ENCODE results near the gene PORCN.

Gene PORCN

DNA sequence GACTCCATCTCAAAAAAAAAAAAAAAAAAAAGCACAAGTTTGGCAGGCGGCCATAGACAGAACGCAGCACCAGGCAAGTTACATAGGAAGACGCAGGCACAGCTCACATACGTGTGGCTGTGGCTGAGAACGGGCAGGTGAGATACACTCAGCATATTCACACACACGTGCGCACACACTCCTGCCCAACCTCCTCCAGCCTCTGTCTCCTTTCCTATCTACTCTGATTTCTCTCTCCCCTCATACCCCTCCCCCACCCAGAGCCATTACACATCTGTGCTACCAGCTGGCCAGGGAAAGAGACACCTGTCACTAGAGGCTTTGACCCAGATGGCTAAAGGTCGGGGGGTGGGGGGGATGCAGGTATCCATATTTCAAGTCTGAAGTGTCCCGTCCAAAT is 36.6 kb upstream of the PORCN start:
- Histone ChIP-seq H3K27me3 (ENCODE audit: insufficient read depth, poor library complexity, severe bottlenecking) (no peaks in the 10 kb centered on the region), H3K27ac (ENCODE audit: poor library complexity, severe bottlenecking) (no peak overlapping the region), H3K36me3 (ENCODE audit: low read depth) (no peaks in the 10 kb centered on the region), H3K9me3 (ENCODE audit: severe bottlenecking) (no peaks in the 10 kb centered on the region), H3K4me3 (ENCODE audit: severe bottlenecking) (no peak overlapping the region), H3K4me1 (ENCODE audit: insufficient read depth, poor library complexity, severe bottlenecking) (no peaks in the 10 kb centered on the region)
- TF ChIP-seq, protein P1, sequence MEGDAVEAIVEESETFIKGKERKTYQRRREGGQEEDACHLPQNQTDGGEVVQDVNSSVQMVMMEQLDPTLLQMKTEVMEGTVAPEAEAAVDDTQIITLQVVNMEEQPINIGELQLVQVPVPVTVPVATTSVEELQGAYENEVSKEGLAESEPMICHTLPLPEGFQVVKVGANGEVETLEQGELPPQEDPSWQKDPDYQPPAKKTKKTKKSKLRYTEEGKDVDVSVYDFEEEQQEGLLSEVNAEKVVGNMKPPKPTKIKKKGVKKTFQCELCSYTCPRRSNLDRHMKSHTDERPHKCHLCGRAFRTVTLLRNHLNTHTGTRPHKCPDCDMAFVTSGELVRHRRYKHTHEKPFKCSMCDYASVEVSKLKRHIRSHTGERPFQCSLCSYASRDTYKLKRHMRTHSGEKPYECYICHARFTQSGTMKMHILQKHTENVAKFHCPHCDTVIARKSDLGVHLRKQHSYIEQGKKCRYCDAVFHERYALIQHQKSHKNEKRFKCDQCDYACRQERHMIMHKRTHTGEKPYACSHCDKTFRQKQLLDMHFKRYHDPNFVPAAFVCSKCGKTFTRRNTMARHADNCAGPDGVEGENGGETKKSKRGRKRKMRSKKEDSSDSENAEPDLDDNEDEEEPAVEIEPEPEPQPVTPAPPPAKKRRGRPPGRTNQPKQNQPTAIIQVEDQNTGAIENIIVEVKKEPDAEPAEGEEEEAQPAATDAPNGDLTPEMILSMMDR (IDR thresholded peaks at IDR 0.05; ENCODE audit: poor library complexity, severe bottlenecking), result no peak
- no peak for DNase-seq (ENCODE audit: low spot score)
- ATAC-seq (ENCODE audit: low read depth), result no peak

DNA sequence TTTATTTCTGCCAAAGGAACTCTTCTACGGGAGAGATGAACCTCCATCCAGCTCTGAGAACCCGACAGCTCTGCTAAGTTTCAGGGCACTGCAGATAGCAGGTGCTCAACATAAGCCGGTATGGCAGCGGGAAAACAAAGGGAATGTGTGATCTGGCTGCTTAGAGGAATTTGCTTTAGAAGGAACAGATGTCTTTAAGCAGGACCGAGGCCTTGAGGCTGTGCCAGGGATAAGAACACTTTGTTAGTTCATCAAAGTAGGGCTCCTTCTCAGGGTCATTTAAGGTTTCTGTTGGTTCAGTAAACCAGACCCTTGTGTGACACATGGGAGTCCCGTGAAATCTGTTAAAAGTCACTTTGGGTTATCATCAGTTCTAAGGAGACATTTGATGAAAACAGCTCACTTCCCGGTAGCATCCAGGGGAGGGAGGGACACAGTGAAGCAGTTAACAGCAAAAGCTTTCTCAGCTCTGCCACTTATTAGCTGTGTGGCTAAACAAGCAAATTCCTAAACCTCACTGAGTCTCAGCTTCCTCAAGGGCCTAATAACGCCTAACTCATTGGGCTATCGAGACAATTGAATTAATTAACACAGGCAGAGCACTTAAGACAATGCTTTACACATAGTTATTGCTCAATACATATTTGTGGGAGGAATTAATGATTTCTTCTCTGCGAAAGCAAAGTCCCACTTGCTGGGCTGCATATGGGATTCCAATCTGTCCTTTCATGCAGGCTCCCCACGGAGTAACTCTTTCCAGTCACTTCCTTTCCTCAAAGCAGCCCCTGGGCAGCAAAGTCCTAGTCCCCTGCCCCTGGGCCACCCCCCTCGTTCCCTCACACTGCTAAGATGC is 35.7 kb upstream of the PORCN start:
- no peak overlapping the region for H3K4me3 ChIP-seq (ENCODE audit: severe bottlenecking)

DNA sequence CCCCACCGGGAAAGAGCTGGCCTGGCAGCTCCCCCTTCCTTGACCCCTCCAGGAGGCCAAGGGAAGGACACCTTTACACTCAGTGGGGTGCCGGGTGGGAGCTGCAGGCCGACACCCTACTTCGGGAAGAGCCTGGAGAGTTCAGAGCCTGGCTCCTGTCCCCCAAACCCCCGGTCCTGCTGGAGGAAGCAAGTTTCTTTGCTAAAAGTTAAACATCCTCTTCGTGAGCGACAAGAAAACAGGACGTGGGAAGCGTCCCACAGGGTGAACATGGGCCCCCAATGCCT is 35.1 kb upstream of the PORCN start:
- H3K27me3 ChIP-seq (ENCODE audit: insufficient read depth, poor library complexity, severe bottlenecking), result no peaks in the 10 kb centered on the region
- no peaks in the 10 kb centered on the region for H3K4me1 ChIP-seq (ENCODE audit: insufficient read depth, poor library complexity, severe bottlenecking)
- ATAC-seq (ENCODE audit: low read depth) (no peak), DNase-seq (ENCODE audit: low spot score) (no peak)
- H3K9me3 ChIP-seq (ENCODE audit: severe bottlenecking), result no peaks in the 10 kb centered on the region
- H3K4me3 ChIP-seq (ENCODE audit: severe bottlenecking), result no peak overlapping the region
- H3K36me3 ChIP-seq (ENCODE audit: low read depth), result peaks cover 2% of the 10 kb centered on the region
- no peak overlapping the region for H3K27ac ChIP-seq (ENCODE audit: poor library complexity, severe bottlenecking)
- TF ChIP-seq, protein P1 (IDR thresholded peaks at IDR 0.05; ENCODE audit: poor library complexity, severe bottlenecking), result no peak

More for the DNA sequence above, 35.7 kb upstream of the PORCN start:
- Histone ChIP-seq H3K27ac (ENCODE audit: poor library complexity, severe bottlenecking) (no peak overlapping the region), H3K27me3 (ENCODE audit: insufficient read depth, poor library complexity, severe bottlenecking) (no peaks in the 10 kb centered on the region), H3K4me1 (ENCODE audit: insufficient read depth, poor library complexity, severe bottlenecking) (no peaks in the 10 kb centered on the region), H3K9me3 (ENCODE audit: severe bottlenecking) (no peaks in the 10 kb centered on the region), H3K36me3 (ENCODE audit: low read depth) (no peaks in the 10 kb centered on the region; the same call in 1 of the 2 replicates)
- TF ChIP-seq, protein P1 (IDR thresholded peaks at IDR 0.05; ENCODE audit: poor library complexity, severe bottlenecking), result no peak
- DNase-seq (ENCODE audit: low spot score) (no peak), ATAC-seq (ENCODE audit: low read depth) (no peak)

DNA sequence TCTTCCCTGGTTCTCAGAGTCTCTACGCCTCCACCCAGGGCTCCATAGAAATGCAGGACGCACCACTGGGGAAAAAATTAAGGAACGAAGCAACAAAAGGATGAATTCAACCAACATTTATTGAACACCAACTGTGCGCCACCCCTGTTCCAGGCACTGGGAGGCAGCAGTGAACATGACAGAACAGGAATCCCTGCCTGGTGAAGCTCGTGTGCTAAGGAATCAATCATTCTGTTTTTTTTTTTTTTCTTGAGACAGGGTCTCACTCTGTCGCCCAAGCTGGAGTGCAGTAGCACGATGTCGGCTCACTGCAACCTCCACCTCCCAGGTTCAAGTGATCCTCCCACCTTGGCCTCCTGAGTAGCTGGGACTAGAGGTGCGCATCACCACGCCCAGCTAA is 34.7 kb upstream of the PORCN start:
- H3K27ac ChIP-seq (ENCODE audit: poor library complexity, severe bottlenecking), result no peak overlapping the region
- DNase-seq (ENCODE audit: low spot score) (no peak), ATAC-seq (ENCODE audit: low read depth) (no peak)
- peaks cover 6% of the 10 kb centered on the region for H3K36me3 ChIP-seq (ENCODE audit: low read depth)
- no peak overlapping the region for H3K4me3 ChIP-seq (ENCODE audit: severe bottlenecking)
- H3K27me3 ChIP-seq (ENCODE audit: insufficient read depth, poor library complexity, severe bottlenecking), result no peaks in the 10 kb centered on the region
- TF ChIP-seq, protein P1 (IDR thresholded peaks at IDR 0.05; ENCODE audit: poor library complexity, severe bottlenecking), result peak; percentile 33
- no peaks in the 10 kb centered on the region for H3K4me1 ChIP-seq (ENCODE audit: insufficient read depth, poor library complexity, severe bottlenecking)
- H3K9me3 ChIP-seq (ENCODE audit: severe bottlenecking), result no peaks in the 10 kb centered on the region

DNA sequence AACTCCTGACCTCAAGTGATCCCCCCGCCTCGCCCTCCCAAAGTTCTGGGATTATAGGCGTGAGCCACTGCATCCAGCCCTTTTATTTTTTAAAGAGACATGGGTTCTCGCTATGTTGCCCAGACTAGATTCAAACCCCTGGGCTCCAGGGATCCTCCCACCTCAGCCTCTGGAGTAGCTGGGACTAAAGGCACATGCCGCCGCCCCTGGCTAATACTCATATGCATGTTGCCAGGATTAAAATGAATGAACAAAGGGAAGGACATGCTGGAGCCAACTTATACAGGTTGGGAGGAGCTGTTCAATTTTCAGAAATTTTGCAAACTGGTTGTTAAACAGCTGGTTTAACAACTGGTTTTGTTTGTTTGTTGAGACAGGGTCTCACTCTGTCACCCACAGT is 34.2 kb upstream of the PORCN start:
- Histone ChIP-seq H3K27ac (ENCODE audit: poor library complexity, severe bottlenecking) (peak overlapping the region; percentile 74), H3K4me3 (ENCODE audit: severe bottlenecking) (peak overlapping the region; percentile 7), H3K27me3 (ENCODE audit: insufficient read depth, poor library complexity, severe bottlenecking) (no peaks in the 10 kb centered on the region), H3K4me1 (ENCODE audit: insufficient read depth, poor library complexity, severe bottlenecking) (no peaks in the 10 kb centered on the region), H3K9me3 (ENCODE audit: severe bottlenecking) (no peaks in the 10 kb centered on the region), H3K36me3 (ENCODE audit: low read depth) (peaks cover 10% of the 10 kb centered on the region)
- ATAC-seq (ENCODE audit: low read depth), result no peak
- no peak for DNase-seq (ENCODE audit: low spot score)
- TF ChIP-seq, protein P1 (IDR thresholded peaks at IDR 0.05; ENCODE audit: poor library complexity, severe bottlenecking), result no peak
